B cell (primary cell): Measurements from ENCODE around the gene TMEM116.

Experiments
- CTCF ChIP-seq: fragments of 200-600 bp; IDR thresholded peaks from one replicate; pipeline ENCODE4 v1.8.0; 2022; ENCODE audit warnings: antibody characterized with exemption, mild to moderate bottlenecking
- EZH2 ChIP-seq: IDR thresholded peaks from 2 replicates; pipeline ENCODE4 v1.6.1; 2012; ENCODE audit warnings: borderline replicate concordance, low read depth, mild to moderate bottlenecking, moderate library complexity, low read length; ENCODE audit not compliant: insufficient read depth, poor library complexity, severe bottlenecking

- no peak for TF ChIP-seq CTCF
- no peak for TF ChIP-seq EZH2
These were observed 8.0 kb upstream of the TMEM116 start for GRCh38 chr12:112020947-112021457.
